Ureter (tissue), 1 donor: Measurements from ENCODE around the gene SSMEM1. TPM values are rescaled to one million over a fixed set of nuclear protein-coding genes. Genes with fewer than 3 reads are reported as not detected.
"Not testable (repeated sequence)": the region's sequence is repeated elsewhere in the genome, so short reads cannot be mapped to it uniquely, and the experiment has no call there.

Experiments
- DNase-seq: peaks from one replicate; pipeline ENCODE4 v3.0.0-alpha.2; 2020; ENCODE audit warnings: low spot score
- total RNA-seq: library from RNA; stranded (reverse); gene quantifications from one replicate; pipeline ENCODE4 v1.2.4, GENCODE V29; 2023
- donor health status: DM: yes; HTN: yes; CAD: no.

The SSMEM1 gene
- total RNA-seq, 1 donor from 2014 or later, result not detected

GRCh38 chr7:130246491-130246890, 38.8 kb downstream of the SSMEM1 start:
- not testable (repeated sequence) for DNase-seq

GRCh38 chr7:130248842-130249241, 41.2 kb downstream of the SSMEM1 start:
- DNase-seq, result not testable (repeated sequence)

GRCh38 chr7:130249626-130250025, 42.0 kb downstream of the SSMEM1 start:
- DNase-seq, result not testable (repeated sequence)

GRCh38 chr7:130254555-130254954, 46.9 kb downstream of the SSMEM1 start:
- DNase-seq, result no peak

- DNase-seq, result no peak
These were observed 49.0 kb downstream of the SSMEM1 start for GRCh38 chr7:130256704-130257103.

GRCh38 chr7:130258494-130259078, 50.9 kb downstream of the SSMEM1 start:
- DNase-seq, result no peak

GRCh38 chr7:130262448-130262847, 54.8 kb downstream of the SSMEM1 start:
- DNase-seq, result no peak

- no peak for DNase-seq
These were observed 55.5 kb downstream of the SSMEM1 start for GRCh38 chr7:130263130-130263529.

Other genes with a start within 250 kb of the SSMEM1 start
- 12.7 TPM for gene ZC3HC1, start 156.5 kb upstream of the SSMEM1 start, total RNA-seq
- gene KLHDC10, start 137.3 kb upstream of the SSMEM1 start, total RNA-seq, result 33.1 TPM
- gene TMEM209, start 2.5 kb upstream of the SSMEM1 start, total RNA-seq, result 36.5 TPM
- not detected for gene CPA2, start 59.0 kb downstream of the SSMEM1 start, total RNA-seq
- gene CPA4, start 85.3 kb downstream of the SSMEM1 start, total RNA-seq, result not detected
- gene CPA5, start 137.0 kb downstream of the SSMEM1 start, total RNA-seq, result 0.57 TPM
- not detected for gene CPA1, start 172.6 kb downstream of the SSMEM1 start, total RNA-seq
- gene CEP41, start 233.2 kb downstream of the SSMEM1 start, total RNA-seq, result 16.4 TPM